NCI-H2196 (cell line): ENCODE measurements around the gene TANGO2.

Experiments
- DNase-seq: peaks from one replicate; lab custom pipeline; 2025; ENCODE audit not compliant: unreplicated experiment; lab: John Stamatoyannopoulos, UW

The TANGO2 gene

GRCh38 chr22:19994851-19995610 lies 25.9 kb upstream of the TANGO2 start:
- no peak for DNase-seq

- DNase-seq, result no peak
These were observed 25.1 kb upstream of the TANGO2 start for GRCh38 chr22:19995611-19996339.

GRCh38 chr22:19996694-19997384 lies 24.1 kb upstream of the TANGO2 start:
- DNase-seq, result no peak

- no peak for DNase-seq
These were observed 23.2 kb upstream of the TANGO2 start for GRCh38 chr22:19997561-19998231.

- no peak for DNase-seq
These were observed 22.5 kb upstream of the TANGO2 start for GRCh38 chr22:19998232-19998951.

GRCh38 chr22:19998991-19999820 lies 21.7 kb upstream of the TANGO2 start:
- DNase-seq, result no peak

GRCh38 chr22:20000246-20001081 lies 20.4 kb upstream of the TANGO2 start:
- no peak for DNase-seq

GRCh38 chr22:20001082-20001638 lies 19.8 kb upstream of the TANGO2 start:
- DNase-seq, result no peak

- DNase-seq, result no peak
These were observed 18.8 kb upstream of the TANGO2 start for GRCh38 chr22:20002128-20002527.

- no peak for DNase-seq
These were observed 18.3 kb upstream of the TANGO2 start for GRCh38 chr22:20002636-20003035.

- DNase-seq, result no peak
These were observed 17.6 kb upstream of the TANGO2 start for GRCh38 chr22:20003304-20003703.

GRCh38 chr22:20004464-20004863 lies 16.4 kb upstream of the TANGO2 start:
- no peak for DNase-seq

GRCh38 chr22:20008221-20008995 lies 12.5 kb upstream of the TANGO2 start:
- no peak for DNase-seq

- DNase-seq, result no peak
These were observed 11.9 kb upstream of the TANGO2 start for GRCh38 chr22:20009018-20009491.

- DNase-seq, result no peak
These were observed 11.2 kb upstream of the TANGO2 start for GRCh38 chr22:20009582-20010306.

- no peak for DNase-seq
These were observed 10.4 kb upstream of the TANGO2 start for GRCh38 chr22:20010307-20011122.
